ENCODE results near the gene TUBGCP4. TPM values are rescaled to one million over a fixed set of nuclear protein-coding genes. Genes with fewer than 3 reads are reported as not detected.

Gene TUBGCP4
- total RNA-seq, 1 experiment from 2014 or later = 28.4 TPM

DNA sequence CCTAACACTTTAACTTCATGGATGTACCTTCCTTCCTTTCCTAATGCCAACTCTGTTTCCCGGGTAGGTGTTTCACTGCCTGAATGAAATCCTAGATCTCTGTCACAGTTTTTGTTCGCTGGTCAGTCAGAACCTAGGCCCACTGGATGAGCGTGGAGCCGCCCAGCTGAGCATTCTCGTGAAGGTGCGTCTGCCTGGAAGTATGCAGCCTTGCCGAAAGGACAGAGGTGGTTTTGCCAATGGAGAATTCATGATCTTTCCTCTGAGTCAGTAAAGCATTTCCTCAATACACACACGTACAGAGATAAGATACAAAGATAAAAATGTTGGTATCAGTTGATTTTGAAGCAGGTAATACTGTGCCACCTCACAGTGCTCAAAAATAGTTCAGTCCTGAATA lies 32.7 kb downstream of the TUBGCP4 start:
- Histone ChIP-seq H3K27me3 (replicated peaks; ENCODE audit: control insufficient read depth, insufficient read depth, low read length) (no peaks in the 10 kb centered on the region), H3K4me1 (no peaks in the 10 kb centered on the region), H3K9me3 (no peaks in the 10 kb centered on the region), H3K4me3 (ENCODE audit: low read depth, low read length) (no peak overlapping the region), H3K36me3 (ENCODE audit: control insufficient read depth, insufficient read depth, low read length) (peaks cover 3% of the 10 kb centered on the region)
- Mint-ChIP-seq H3K27ac (ENCODE audit: unreplicated experiment) (no peak overlapping the region), H3K27me3 (ENCODE audit: insufficient read depth, unreplicated experiment) (no peaks in the 10 kb centered on the region), H3K9me3 (ENCODE audit: unreplicated experiment) (no peaks in the 10 kb centered on the region), H3K4me1 (ENCODE audit: low read depth, unreplicated experiment) (no peaks in the 10 kb centered on the region), H3K4me3 (ENCODE audit: unreplicated experiment) (no peak overlapping the region), H3K36me3 (ENCODE audit: insufficient read depth, unreplicated experiment) (peaks cover 85% of the 10 kb centered on the region)
- intact Hi-C loops (cut with micrococcal nuclease; ENCODE audit: unreplicated experiment) = no loop called here
- DNase-seq = no peak
- POLR2A ChIA-PET = interaction anchor here (0.7 kb wide), 1 partner anchor 392 kb away, joined by 3 read pairs; no protein-coding TSS in a partner anchor
- CTCF ChIA-PET = no interaction called here
- BruUV-seq (replicated peaks) = no TSS peak
- TF ChIP-seq, protein P1, sequence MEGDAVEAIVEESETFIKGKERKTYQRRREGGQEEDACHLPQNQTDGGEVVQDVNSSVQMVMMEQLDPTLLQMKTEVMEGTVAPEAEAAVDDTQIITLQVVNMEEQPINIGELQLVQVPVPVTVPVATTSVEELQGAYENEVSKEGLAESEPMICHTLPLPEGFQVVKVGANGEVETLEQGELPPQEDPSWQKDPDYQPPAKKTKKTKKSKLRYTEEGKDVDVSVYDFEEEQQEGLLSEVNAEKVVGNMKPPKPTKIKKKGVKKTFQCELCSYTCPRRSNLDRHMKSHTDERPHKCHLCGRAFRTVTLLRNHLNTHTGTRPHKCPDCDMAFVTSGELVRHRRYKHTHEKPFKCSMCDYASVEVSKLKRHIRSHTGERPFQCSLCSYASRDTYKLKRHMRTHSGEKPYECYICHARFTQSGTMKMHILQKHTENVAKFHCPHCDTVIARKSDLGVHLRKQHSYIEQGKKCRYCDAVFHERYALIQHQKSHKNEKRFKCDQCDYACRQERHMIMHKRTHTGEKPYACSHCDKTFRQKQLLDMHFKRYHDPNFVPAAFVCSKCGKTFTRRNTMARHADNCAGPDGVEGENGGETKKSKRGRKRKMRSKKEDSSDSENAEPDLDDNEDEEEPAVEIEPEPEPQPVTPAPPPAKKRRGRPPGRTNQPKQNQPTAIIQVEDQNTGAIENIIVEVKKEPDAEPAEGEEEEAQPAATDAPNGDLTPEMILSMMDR (IDR thresholded peaks at IDR 0.05; ENCODE audit: insufficient read depth in 1 of 2, low read depth in 1 of 2, low read length in 1 of 2, severe bottlenecking in 1 of 2, unreplicated experiment in 1 of 2) = no peak

GRCh38 chr15:43404130-43404529 lies 33.2 kb downstream of the TUBGCP4 start:
- H3K4me1 ChIP-seq = no peaks in the 10 kb centered on the region
- TF ChIP-seq, protein P1 (IDR thresholded peaks at IDR 0.05; ENCODE audit: insufficient read depth in 1 of 2, low read depth in 1 of 2, low read length in 1 of 2, severe bottlenecking in 1 of 2, unreplicated experiment in 1 of 2) = no peak
- H3K27me3 ChIP-seq (replicated peaks; ENCODE audit: control insufficient read depth, insufficient read depth, low read length) = no peaks in the 10 kb centered on the region
- DNase-seq = no peak
- no peak overlapping the region for H3K4me3 ChIP-seq (ENCODE audit: low read depth, low read length)
- Mint-ChIP-seq H3K4me1 (ENCODE audit: low read depth, unreplicated experiment) (no peaks in the 10 kb centered on the region), H3K27ac (ENCODE audit: unreplicated experiment) (no peak overlapping the region), H3K4me3 (ENCODE audit: unreplicated experiment) (no peak overlapping the region), H3K36me3 (ENCODE audit: insufficient read depth, unreplicated experiment) (peaks cover 87% of the 10 kb centered on the region), H3K27me3 (ENCODE audit: insufficient read depth, unreplicated experiment) (no peaks in the 10 kb centered on the region), H3K9me3 (ENCODE audit: unreplicated experiment) (no peaks in the 10 kb centered on the region)
- no peaks in the 10 kb centered on the region for H3K9me3 ChIP-seq
- no TSS peak for BruUV-seq (replicated peaks)
- ChIA-PET POLR2A (no interaction called here), CTCF (no interaction called here)
- intact Hi-C loops (cut with micrococcal nuclease; ENCODE audit: unreplicated experiment) = no loop called here
- peaks cover 3% of the 10 kb centered on the region for H3K36me3 ChIP-seq (ENCODE audit: control insufficient read depth, insufficient read depth, low read length)

DNA sequence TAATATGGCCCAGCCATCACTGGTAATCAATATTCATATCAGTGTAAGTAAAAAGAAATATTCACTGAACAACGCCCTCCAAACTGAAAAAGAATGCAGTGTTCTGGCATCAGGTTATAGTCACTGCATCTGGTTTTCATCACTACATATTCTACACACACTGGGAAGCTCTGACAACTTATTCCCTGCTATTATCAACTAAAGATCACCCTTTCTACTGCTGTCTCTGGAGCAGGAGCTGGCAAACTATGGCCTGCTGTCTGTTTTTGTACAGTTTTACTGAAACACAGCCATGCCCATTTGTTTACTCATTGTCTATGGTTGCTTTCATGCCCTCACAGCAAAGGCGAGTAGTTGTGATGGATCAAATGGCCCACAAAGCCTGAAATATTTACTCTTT lies 35.3 kb downstream of the TUBGCP4 start:
- Histone ChIP-seq H3K4me1 (no peaks in the 10 kb centered on the region), H3K27me3 (replicated peaks; ENCODE audit: control insufficient read depth, insufficient read depth, low read length) (no peaks in the 10 kb centered on the region), H3K36me3 (ENCODE audit: control insufficient read depth, insufficient read depth, low read length) (peaks cover 3% of the 10 kb centered on the region), H3K9me3 (no peaks in the 10 kb centered on the region), H3K4me3 (ENCODE audit: low read depth, low read length) (no peak overlapping the region)
- DNase-seq = no peak
- intact Hi-C loops (cut with micrococcal nuclease; ENCODE audit: unreplicated experiment) = no loop called here
- Mint-ChIP-seq H3K4me1 (ENCODE audit: low read depth, unreplicated experiment) (no peaks in the 10 kb centered on the region), H3K36me3 (ENCODE audit: insufficient read depth, unreplicated experiment) (peaks cover 74% of the 10 kb centered on the region), H3K9me3 (ENCODE audit: unreplicated experiment) (no peaks in the 10 kb centered on the region), H3K27me3 (ENCODE audit: insufficient read depth, unreplicated experiment) (no peaks in the 10 kb centered on the region), H3K4me3 (ENCODE audit: unreplicated experiment) (no peak overlapping the region), H3K27ac (ENCODE audit: unreplicated experiment) (no peak overlapping the region)
- TF ChIP-seq, protein P1 (IDR thresholded peaks at IDR 0.05; ENCODE audit: insufficient read depth in 1 of 2, low read depth in 1 of 2, low read length in 1 of 2, severe bottlenecking in 1 of 2, unreplicated experiment in 1 of 2) = no peak
- BruUV-seq (replicated peaks) = TSS peak; percentile 17
- CTCF ChIA-PET = no interaction called here
- POLR2A ChIA-PET = no interaction called here

Data from Caco-2 (cell line).